T-helper 1 cell treated with Interleukin-12 subunit alpha and Interleukin-12 subunit beta and Interleukin-4 antibody, amounts not matched to agents 30 μg/mL and 1 μg/mL, for 36 hours (primary cell): Measurements from ENCODE around the gene ACSS2.

ENCODE experiments used
- H3K27ac Mint-ChIP-seq: one replicate; pipeline ENCODE4 v1.8.0; 2021; ENCODE audit warnings: mild to moderate bottlenecking, mixed read lengths
- H3K27me3 Mint-ChIP-seq: one replicate; pipeline ENCODE4 v1.8.0; 2021; ENCODE audit warnings: low read depth, mixed read lengths
- H3K36me3 Mint-ChIP-seq: one replicate; pipeline ENCODE4 v1.8.0; 2021; ENCODE audit warnings: low read depth, mixed read lengths
- H3K4me1 Mint-ChIP-seq: one replicate; pipeline ENCODE4 v1.8.0; 2021; ENCODE audit warnings: low read depth, mixed read lengths
- H3K4me3 Mint-ChIP-seq: one replicate; pipeline ENCODE4 v1.8.0; 2021; ENCODE audit warnings: mild to moderate bottlenecking, moderate library complexity, mixed read lengths
- H3K9me3 Mint-ChIP-seq: one replicate; pipeline ENCODE4 v1.8.0; 2021; ENCODE audit warnings: mixed read lengths

ACSS2 gene

GRCh38 chr20:34915749-34916455 lies 39.5 kb downstream of the ACSS2 start:
- Mint-ChIP-seq H3K27me3 (no peaks in the 10 kb centered on the region), H3K4me3 (no peak overlapping the region), H3K27ac (peak overlapping the region; percentile 19), H3K9me3 (peaks cover 12% of the 10 kb centered on the region), H3K4me1 (peaks cover 48% of the 10 kb centered on the region), H3K36me3 (peaks cover 56% of the 10 kb centered on the region)

DNA sequence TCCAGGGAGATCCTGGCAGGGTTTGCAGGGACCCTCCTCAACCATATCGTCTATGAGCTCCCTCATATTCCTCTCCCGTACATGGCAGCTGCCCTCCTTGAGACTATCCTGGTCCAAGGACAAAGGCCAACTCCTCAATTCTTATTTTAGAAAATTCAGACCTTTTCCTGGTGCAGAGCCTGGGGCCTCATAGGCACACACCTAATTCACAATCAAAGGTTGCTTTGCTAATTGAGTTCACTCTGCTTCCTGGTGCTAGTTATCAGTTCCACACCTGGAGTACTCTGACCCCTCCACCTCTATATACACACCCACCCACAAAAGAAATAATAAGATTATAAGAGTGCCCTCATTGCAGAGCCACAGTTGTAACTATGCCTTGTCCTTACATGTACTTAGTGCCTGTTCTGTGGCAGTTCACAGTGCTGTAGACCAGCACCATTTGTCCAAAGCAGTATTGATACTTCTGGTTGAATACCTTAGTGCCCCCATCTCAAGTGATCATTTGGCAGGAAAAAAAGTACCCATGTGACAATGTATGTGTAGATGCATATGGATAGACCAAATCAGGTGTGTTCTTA lies 40.5 kb downstream of the ACSS2 start:
- H3K4me3 Mint-ChIP-seq, result no peak overlapping the region
- H3K9me3 Mint-ChIP-seq, result peaks cover 12% of the 10 kb centered on the region
- H3K36me3 Mint-ChIP-seq, result peaks cover 61% of the 10 kb centered on the region
- peak overlapping the region; percentile 86 for H3K27ac Mint-ChIP-seq
- no peaks in the 10 kb centered on the region for H3K27me3 Mint-ChIP-seq
- peaks cover 51% of the 10 kb centered on the region for H3K4me1 Mint-ChIP-seq

DNA sequence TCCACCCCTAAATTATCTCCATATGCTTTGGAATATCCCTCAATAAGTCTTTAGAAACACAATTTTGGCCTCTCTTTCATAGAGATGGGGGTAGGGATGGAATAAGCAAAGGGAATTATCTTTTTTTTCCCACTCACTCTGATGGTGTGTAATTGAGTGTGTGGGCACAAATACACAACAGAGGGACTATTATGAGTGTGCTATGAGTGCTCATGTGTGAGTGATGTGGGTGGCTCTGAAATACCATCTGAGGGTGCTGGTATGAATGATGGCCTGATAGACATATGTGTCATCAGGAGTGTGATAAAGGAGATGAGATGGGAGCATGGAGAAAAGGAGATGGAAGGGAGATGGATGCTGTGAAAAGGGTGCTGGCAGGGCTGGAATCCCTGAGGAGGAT lies 43.6 kb downstream of the ACSS2 start:
- Mint-ChIP-seq H3K27me3 (no peaks in the 10 kb centered on the region), H3K27ac (peak overlapping the region; percentile 7), H3K4me1 (peaks cover 47% of the 10 kb centered on the region), H3K36me3 (peaks cover 55% of the 10 kb centered on the region), H3K4me3 (no peak overlapping the region), H3K9me3 (peaks cover 12% of the 10 kb centered on the region)

DNA sequence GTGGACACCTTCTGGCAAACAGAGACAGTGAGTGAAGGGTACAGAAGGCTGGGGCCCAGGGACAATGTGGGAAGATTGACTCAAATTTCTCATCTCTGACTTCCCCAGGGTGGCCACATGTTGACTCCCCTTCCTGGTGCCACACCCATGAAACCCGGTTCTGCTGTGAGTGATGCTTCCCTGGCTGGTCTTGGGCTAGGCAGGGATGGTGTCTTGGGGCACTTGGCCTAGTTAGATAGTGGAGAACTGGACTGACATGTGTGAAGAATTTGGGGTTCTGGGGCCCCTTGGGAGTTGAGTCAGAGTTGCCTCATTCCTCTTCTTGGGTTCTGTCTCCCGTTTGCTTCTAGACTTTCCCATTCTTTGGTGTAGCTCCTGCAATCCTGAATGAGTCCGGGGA lies 45.0 kb downstream of the ACSS2 start:
- Mint-ChIP-seq H3K4me3 (no peak overlapping the region), H3K4me1 (peaks cover 49% of the 10 kb centered on the region), H3K27ac (no peak overlapping the region), H3K36me3 (peaks cover 59% of the 10 kb centered on the region), H3K27me3 (no peaks in the 10 kb centered on the region), H3K9me3 (peaks cover 12% of the 10 kb centered on the region)

DNA sequence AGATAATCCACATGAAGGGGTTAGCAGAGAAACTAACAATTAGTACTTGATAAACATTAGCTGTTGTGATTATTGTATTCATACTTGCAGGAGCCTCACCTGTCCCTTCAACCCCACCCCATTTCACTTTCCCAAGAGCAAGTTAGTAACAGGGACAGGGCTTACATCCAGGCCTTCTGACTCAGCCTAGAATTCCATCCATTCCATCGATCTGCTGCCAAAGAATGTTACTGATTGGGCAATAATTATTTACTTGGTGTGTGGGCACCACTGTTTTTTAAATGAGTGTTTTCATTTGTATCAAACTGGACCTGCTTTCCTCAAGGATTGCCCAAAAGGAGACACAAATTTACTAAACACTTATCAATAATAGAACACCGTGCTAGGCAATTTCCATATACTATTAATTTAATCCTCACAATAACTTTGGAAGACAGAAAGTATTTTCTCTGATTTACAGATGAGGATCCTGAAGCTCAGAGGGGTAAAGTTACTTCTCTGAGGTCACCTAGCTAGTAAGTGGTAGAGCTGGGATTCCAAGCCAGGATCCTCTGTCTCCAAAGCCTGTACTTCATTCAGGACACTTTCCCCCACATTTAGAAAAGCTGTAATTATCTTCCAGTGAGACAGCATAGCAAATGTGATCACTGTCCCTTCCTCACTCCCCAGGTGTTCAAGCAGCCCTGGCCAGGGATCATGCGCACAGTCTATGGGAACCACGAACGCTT lies 46.4 kb downstream of the ACSS2 start:
- Mint-ChIP-seq H3K4me1 (peaks cover 39% of the 10 kb centered on the region), H3K27me3 (no peaks in the 10 kb centered on the region), H3K4me3 (no peak overlapping the region), H3K27ac (no peak overlapping the region), H3K36me3 (peaks cover 60% of the 10 kb centered on the region), H3K9me3 (peaks cover 11% of the 10 kb centered on the region)

- H3K27ac Mint-ChIP-seq, result no peak overlapping the region
- H3K9me3 Mint-ChIP-seq, result peaks cover 7% of the 10 kb centered on the region
- H3K4me1 Mint-ChIP-seq, result peaks cover 33% of the 10 kb centered on the region
- H3K27me3 Mint-ChIP-seq, result no peaks in the 10 kb centered on the region
- no peak overlapping the region for H3K4me3 Mint-ChIP-seq
- H3K36me3 Mint-ChIP-seq, result peaks cover 60% of the 10 kb centered on the region
Observed at GRCh38 chr20:34923414-34923813, 47.0 kb downstream of the ACSS2 start.

GRCh38 chr20:34925341-34925740 lies 48.9 kb downstream of the ACSS2 start:
- Mint-ChIP-seq H3K4me1 (peaks cover 20% of the 10 kb centered on the region), H3K4me3 (no peak overlapping the region), H3K9me3 (no peaks in the 10 kb centered on the region), H3K36me3 (peaks cover 58% of the 10 kb centered on the region), H3K27me3 (no peaks in the 10 kb centered on the region), H3K27ac (peak overlapping the region; percentile 52)

DNA sequence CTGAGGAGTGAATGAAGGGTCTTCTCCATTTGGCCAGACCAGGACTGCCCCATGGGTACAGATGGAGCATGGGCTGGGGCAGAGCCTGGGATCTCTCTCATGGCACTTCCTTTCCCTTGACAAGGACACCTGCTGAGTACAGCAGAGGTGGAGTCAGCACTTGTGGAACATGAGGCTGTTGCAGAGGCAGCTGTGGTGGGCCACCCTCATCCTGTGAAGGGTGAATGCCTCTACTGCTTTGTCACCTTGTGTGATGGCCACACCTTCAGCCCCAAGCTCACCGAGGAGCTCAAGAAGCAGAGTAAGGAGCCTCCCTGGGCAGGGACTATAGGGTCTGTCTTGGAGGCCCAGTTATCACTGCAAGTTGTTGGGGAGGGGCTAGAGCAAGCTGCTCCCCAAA lies 49.6 kb downstream of the ACSS2 start:
- H3K27me3 Mint-ChIP-seq, result no peaks in the 10 kb centered on the region
- H3K9me3 Mint-ChIP-seq, result no peaks in the 10 kb centered on the region
- H3K27ac Mint-ChIP-seq, result peak overlapping the region; percentile 38
- no peak overlapping the region for H3K4me3 Mint-ChIP-seq
- H3K4me1 Mint-ChIP-seq, result peaks cover 15% of the 10 kb centered on the region
- peaks cover 59% of the 10 kb centered on the region for H3K36me3 Mint-ChIP-seq

DNA sequence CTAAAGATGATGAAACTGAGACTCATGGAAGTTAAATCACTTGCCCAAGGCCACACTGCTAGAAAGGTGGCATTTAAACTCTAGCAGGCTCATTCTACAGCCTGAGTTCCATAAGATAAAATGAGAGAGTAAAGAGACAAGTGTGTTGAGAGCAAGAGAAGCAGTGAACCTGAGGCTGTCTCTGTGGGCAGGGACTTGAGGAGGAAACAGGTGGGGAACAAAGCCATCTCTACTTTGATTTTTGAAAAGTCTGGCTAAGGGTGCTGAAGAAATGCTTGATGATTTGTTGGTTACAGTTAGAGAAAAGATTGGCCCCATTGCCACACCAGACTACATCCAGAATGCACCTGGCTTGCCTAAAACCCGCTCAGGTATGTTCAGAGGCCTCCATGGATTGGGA lies 50.2 kb downstream of the ACSS2 start:
- H3K9me3 Mint-ChIP-seq, result no peaks in the 10 kb centered on the region
- H3K36me3 Mint-ChIP-seq, result peaks cover 57% of the 10 kb centered on the region
- no peak overlapping the region for H3K4me3 Mint-ChIP-seq
- H3K27ac Mint-ChIP-seq, result peak overlapping the region; percentile 37
- H3K4me1 Mint-ChIP-seq, result peaks cover 13% of the 10 kb centered on the region
- H3K27me3 Mint-ChIP-seq, result no peaks in the 10 kb centered on the region

GRCh38 chr20:34927736-34928135 lies 51.3 kb downstream of the ACSS2 start:
- Mint-ChIP-seq H3K27me3 (no peaks in the 10 kb centered on the region), H3K36me3 (peaks cover 55% of the 10 kb centered on the region), H3K4me3 (no peak overlapping the region), H3K9me3 (no peaks in the 10 kb centered on the region), H3K4me1 (peaks cover 12% of the 10 kb centered on the region), H3K27ac (no peak overlapping the region)

- Mint-ChIP-seq H3K4me3 (no peak overlapping the region), H3K4me1 (peaks cover 12% of the 10 kb centered on the region), H3K27me3 (no peaks in the 10 kb centered on the region), H3K36me3 (peaks cover 59% of the 10 kb centered on the region), H3K9me3 (no peaks in the 10 kb centered on the region), H3K27ac (no peak overlapping the region)
Observed at GRCh38 chr20:34928411-34928810, 52.0 kb downstream of the ACSS2 start.

GRCh38 chr20:34931771-34932170 lies 55.4 kb downstream of the ACSS2 start:
- peaks cover 52% of the 10 kb centered on the region for H3K36me3 Mint-ChIP-seq
- H3K9me3 Mint-ChIP-seq, result no peaks in the 10 kb centered on the region
- no peaks in the 10 kb centered on the region for H3K4me1 Mint-ChIP-seq
- no peak overlapping the region for H3K27ac Mint-ChIP-seq
- H3K27me3 Mint-ChIP-seq, result no peaks in the 10 kb centered on the region
- H3K4me3 Mint-ChIP-seq, result no peak overlapping the region

GRCh38 chr20:34938466-34939163 lies 62.2 kb downstream of the ACSS2 start:
- H3K36me3 Mint-ChIP-seq, result peaks cover 40% of the 10 kb centered on the region
- H3K9me3 Mint-ChIP-seq, result no peaks in the 10 kb centered on the region
- no peak overlapping the region for H3K27ac Mint-ChIP-seq
- H3K27me3 Mint-ChIP-seq, result no peaks in the 10 kb centered on the region
- peaks cover 2% of the 10 kb centered on the region for H3K4me1 Mint-ChIP-seq
- H3K4me3 Mint-ChIP-seq, result no peak overlapping the region

- peaks cover 2% of the 10 kb centered on the region for H3K4me1 Mint-ChIP-seq
- no peaks in the 10 kb centered on the region for H3K9me3 Mint-ChIP-seq
- H3K4me3 Mint-ChIP-seq, result no peak overlapping the region
- H3K27me3 Mint-ChIP-seq, result no peaks in the 10 kb centered on the region
- peaks cover 40% of the 10 kb centered on the region for H3K36me3 Mint-ChIP-seq
- no peak overlapping the region for H3K27ac Mint-ChIP-seq
Observed at GRCh38 chr20:34940081-34940481, 63.7 kb downstream of the ACSS2 start.
